ENCODE results near the gene CEP83.
A peak's percentile ranks its signal among the peaks of the same experiment; 100 is the strongest.

CEP83 gene

DNA sequence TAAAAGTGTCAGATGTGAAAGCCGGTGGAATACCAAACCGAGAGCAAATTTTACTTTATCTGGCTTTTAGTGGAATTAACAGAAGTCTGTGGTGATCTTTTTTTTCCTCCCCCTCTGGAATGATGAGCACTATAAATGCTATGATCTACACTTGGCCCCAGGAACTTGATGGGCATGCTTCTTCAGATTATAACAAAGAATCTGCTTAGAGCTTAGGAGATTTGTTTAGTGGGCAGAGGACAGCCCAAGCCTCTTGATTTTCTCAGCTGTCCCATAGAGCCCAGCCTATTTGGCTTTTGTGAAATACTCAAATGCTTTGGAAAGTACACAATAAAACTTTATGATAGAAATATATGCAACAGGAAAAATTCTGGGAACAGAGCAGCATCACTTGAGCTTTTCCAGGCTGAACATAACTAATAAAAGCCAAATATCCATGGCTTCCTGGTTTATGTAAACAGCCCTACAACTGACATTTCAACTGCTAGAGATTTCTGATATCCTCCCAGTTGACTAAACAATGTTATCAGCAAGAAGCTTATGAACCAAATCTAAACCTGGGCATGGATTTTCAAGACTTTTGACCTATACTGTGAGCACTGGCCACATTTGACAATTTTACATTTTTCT is 161.7 kb downstream of the CEP83 start:
- DNase-seq = no peak

DNA sequence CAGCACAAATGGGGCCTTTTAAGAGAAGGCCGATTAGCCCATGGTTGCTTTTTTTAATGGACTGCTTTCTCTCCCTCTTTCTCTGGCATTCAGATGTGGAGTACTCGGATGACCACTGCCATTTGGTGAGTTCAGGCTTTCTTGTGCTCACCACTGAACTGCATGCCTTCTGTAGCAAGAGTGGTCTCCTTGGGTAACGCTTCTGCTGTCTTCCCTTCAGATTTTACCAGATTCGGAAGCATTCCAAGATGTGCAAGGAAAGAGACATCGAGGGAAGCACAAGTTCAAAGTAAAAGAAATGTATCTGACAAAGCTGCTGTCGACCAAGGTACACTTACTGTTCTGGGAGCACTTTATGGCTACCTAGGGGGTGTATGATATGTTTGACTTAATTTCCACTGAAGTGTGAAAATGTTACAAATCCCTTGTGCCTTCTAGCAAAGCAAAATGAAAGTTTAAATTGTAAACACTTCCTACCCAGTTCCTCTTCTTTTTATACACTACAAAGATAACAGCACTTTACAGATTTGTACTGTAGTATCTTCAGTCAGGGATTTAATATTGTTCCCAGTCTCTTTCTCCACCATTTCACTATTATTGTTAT is 162.5 kb downstream of the CEP83 start:
- no peak for DNase-seq

DNA sequence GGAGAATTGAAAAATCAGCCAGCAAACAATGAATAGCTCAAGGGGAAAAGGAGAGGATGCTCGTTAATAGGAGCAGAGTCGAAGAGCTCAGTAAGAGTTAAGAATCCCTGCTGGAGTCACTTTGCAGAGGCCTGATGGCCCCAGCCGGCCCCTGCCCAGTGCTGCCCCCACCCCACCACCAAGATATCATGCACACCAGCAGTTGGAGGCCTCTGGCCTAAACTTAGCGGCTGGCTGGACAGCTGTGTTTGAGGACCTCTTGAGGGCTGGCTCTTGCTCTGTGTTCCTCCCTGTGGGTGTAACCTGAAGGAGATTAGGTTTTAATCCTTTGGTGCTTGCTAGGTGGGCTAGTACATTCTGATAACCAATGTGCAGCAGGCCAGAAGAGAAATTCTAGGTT is 169.3 kb downstream of the CEP83 start:
- no peak for DNase-seq

DNA sequence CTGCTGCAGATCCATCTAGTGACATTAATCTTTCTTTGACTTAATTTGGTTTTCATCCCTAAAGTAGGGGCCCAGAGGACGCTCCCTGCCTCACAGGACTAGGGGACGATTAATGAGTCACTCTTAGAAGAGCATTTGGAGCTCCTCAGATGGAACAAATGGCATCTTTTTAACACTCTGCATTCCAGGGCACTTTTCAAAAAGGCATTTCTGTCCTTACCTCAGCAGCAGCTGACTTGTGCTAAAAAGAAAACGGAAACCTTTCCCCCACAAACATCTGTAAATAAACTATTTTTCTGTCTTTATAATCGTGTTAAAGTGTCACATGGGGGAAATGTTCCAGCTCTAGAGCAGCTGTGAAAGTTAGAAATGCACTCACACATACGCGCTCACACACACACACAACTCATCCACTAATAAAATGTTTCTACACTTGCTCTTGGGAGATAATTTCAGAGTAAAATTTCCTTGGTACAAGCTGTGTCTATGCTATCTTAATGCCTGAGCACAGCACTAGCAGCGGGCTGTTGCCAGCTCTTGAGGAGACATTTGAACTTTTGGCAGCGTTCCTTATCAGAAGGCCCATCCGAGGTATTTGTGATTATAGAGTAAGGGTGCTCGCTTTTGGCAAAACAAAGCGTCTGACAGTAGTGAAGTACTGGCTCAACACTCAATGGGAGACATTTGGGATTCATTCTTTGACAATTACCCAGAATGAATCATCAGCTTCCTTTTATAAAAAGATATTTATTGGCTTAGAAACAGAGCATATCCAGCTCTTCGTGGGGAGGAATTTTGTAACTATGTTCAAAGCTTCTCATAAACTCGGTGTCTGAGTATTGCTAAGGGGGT is 170.0 kb downstream of the CEP83 start:
- no peak for DNase-seq

DNA sequence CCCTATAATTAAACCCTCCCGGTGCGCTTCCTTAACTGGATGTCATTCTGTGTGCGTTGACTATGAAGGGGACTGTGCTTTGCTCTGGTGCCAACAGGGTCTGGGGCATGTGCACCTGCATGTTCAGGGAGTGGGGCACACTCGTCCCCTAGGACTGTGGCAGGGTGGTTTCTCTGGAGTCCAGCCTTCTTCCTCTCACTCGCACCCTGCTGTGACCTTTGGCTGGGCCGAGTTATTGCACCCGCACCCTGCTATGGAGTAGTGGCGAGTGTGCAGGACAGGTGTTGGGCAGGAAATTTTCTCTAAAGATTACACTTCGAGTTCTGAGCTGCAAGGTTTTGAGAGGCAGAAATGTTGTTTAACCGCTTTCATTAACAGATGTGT is 172.4 kb downstream of the CEP83 start:
- no peak for DNase-seq

DNA sequence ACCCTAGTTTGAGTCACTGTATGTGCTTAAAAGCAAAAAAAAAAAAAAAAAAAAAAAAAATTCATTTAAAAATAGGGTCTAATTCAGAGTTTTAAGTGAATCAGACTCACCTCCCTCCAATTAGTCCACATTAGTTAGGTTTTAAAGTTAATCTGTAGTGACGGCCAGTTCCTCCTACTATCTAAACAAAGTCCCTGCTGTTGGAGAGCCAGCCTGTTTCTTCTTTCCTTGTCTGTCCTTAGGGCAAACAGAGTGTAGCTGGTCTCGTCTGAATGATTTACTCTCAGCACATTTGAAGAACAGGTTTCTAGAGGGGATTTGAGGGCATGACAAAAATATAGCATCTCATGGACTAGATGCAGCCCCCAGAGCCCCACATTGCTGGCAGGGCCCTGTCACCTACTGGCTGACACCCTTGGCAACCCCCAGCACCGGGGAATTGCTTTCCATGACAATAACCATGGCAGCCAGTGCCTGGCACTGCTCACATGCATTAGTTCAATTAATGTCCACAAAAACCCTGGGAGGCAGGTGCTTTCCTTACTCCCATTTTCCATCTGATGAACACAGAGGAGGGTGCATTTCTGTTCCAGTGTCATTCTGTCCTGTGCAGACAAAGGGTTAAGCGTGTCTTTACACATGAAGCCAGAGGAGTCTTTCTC is 173.0 kb downstream of the CEP83 start:
- DNase-seq = no peak

DNA sequence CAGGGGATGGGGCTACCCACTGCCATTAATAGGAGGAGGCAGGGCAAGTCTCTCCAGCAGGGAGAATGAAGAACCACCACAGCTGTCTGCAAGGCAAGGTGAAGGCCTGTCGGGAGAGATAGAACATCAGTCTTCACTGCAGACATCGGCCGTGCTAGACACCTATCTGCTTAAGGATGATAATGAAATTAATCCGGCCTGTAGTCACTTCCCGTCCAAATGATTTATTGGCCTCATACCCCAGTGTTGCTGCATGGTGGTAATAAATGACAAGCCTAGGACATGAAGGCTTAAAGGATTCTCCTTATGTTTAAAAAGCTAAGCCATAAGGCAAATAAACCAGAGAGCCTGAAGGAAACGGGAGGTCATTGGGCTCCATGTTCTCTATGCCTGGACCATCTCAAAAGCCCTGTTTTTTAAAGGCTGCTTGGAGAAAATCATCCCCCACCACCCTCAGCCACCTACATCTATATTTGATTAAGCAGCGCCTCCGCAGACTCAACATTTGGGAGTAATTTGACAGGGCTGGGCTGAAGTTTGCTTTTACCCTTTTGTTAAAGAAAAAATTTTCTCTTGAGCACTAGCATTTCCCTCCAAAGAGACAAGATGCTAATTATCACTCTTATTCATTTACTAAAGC is 173.6 kb downstream of the CEP83 start:
- no peak for DNase-seq

DNA sequence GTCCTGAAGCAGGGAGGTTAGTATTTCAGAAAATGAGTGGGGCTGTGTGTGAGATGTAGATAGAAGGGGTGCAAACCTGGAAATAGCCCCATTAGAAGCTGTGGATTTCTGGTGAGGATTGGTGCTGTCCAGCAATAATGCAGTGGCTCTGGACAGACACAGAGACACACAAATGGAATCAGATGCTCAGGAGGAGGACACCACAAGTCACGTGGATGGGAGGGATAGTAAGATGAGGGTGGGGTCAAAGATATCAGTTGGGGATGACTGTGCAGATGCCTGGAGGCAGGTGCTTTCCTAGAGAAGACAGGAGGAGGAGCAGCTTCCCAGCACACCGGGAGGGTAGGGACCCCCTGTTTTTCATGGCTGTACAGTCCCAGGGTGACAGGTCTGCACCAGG is 174.8 kb downstream of the CEP83 start:
- DNase-seq = no peak

DNA sequence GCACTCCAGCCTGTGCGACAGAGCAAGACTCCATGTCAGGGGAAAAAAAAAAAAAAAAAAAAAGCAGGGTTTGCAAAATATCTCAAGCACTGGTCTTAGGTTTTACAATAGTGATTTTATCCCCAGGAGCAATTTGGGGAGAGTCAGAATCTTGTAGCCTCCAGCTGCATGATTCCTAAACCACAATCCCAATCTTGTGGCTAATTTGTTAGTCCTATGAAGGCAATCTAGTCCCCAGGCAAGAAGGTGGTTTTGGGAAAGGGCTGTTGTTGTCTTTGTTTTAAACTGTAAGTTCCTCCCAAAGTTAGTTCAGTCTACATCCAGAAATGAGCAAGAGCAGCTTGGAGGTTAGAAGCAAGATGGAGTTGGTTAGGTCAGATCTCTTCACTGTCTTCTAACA is 175.6 kb downstream of the CEP83 start:
- DNase-seq = no peak

DNA sequence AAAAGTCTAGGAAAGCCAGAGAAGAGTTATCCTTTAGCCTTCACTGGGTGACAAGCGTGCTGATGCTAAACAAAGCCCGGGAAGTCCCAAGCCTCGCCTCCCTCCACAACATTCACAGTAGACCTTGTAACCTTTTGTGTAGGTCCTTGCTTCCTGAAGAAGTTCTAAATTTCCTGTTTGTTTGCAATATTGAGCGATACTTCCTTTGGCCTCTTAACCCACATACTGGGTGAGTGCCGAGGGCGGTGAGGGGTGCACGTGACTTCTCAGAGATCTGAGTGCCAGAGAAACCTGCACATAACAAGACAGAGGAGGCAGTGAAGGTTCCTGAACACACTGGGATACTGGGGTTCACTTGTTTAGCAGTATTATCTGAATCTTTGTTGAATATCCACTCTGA is 177.0 kb downstream of the CEP83 start:
- DNase-seq = peak; percentile 44

DNA sequence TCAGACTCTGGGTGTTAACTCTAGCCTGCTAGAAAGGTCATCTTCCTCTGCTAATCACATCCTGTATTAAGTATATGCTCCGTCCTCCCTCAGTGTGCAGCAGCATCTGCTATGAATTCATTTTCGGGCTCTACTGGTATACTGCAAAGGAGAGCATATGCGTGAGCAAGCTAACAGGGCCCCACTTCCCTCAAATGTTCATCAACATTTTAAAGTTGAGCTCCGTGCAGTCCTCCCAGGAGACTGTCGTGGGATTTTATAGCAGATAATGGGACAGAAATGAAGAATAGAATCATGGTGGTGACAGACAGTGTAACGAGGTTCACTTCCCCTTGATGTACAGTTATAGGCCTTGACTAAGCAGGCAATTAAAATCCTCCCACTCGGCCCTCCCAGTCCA is 179.6 kb downstream of the CEP83 start:
- no peak for DNase-seq

DNA sequence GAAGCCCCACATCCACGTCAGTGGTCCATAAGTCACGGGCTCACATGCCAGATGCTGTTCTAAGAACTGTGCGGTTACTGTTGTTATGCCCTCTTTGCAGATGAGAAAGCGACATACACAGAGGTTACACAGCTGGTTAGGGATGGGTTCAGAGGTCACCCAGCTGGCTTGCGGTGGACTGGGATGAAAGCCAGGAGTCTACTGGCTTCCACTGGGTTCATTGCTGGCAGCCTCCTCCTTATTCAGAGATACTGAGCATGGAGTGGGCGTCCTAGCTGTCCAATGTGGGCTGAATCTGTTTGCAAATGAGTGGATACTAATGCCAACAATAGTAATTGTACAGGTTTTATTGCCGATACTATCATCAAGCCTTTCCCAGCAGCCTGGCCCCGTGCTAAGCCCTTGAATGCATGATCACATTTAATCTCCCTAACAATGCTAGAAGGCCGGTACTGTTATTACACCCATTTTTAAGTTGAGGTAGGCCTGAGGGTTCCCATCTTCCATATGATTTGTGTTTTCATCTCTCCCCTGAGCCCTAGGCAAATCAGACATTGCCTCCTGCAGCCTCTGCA is 182.2 kb downstream of the CEP83 start:
- no peak for DNase-seq

DNA sequence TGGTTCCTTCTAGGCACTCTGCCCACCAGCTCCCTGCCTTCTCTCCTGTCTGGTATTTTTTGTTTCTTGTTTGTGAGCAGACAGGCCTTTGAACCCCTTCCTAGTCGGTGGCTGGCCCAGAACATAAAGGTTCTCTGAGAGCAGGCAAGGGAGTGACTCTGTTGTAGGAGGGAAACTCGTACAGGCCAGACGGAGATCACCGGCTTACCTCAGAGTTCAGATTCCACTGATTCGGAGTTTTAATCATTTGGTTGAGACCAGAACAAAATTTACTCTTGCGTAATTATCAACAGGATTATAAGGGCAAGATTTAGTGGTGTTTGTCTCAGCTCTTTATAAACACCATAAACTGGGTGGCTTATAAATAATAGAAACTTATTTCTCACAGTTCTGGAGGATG is 182.9 kb downstream of the CEP83 start:
- no peak for DNase-seq

DNA sequence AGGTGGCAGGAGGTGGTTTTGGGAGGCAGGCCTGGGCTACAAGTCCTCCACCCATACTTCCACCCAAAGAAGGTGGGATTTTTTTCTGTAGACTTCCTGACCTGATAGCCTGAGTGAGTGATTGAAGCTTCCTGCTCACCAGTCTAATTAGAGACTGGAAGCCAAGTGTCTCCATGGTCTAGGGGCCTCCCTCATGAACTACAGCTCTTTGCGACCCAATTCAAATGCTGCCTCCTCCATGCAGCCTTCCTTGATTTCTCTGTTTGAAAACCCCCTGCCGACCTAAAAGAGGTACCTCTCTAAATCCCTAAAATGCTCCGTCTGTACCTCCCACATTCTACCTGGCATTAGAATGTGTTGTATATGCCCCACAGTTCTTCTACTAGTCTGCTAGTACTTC is 186.4 kb downstream of the CEP83 start:
- no peak for DNase-seq

DNA sequence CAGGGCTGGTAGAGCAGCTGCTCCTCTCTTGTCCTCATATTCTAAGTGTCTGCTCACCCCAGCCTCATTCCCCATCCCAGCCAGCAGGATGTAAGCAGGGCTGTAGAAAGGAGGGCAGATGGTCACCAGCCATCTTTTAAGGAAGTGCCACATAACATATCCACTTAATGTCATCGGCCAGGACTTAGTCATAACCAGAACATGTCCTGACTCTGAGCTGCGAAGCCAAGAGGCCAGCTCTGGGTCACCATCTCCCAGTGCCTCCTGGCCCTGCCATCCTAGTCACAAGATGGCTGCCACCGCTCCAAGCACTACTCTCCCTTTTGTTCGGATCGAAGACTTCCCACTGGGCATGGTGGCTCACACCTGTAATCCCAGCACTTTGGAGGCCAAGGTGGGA is 187.4 kb downstream of the CEP83 start:
- DNase-seq = no peak

DNA sequence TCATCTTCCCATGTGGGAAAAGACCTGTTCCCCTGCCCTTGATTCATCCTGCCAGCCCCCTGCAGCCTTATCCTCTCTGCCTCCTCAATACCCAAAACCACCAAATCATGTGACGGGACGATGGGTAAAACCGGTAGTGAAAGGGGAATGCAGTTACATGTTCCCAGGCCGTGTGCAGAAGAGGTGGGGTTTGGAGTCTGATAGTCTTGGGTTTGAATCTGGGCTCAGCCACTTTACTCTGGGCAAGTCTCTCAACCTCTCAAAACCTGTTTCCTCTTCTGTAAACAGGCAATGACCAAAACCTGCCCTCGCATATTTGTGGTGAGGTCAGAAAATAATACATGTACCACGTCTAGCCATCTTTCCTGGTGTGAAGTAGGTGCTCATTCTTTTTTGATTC is 188.3 kb downstream of the CEP83 start:
- DNase-seq = no peak

DNA sequence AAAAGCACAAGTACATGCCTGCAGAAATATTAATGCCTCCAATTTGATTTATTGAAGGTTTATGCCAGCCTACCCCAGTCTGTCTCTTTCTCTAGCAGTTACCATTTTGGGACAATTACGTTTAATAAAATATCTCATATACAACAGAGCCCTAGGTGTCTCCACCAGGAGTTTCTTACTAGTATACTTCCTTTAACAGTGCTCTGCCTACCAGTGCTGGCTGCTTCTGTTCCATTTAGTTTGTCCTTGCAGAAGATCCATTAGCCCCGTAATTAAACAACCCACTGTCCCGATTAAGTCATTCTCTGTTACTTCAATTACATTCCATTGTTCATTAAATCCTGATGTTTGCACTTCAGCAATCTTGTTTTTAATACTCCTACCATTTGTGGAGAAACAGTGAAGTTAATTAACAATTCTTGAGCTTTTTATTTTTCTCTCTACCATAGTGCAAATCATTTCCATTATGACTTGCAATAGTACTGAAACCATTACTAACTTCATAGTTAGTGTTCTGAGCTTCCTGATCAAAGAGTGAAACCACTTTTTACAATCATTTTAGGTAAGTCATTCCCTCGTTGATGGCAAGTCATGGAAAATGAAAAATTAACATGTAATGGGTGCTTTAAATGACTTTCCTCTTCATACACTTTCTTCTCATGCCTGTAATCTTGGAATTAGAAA is 190.2 kb downstream of the CEP83 start:
- no peak for DNase-seq

DNA sequence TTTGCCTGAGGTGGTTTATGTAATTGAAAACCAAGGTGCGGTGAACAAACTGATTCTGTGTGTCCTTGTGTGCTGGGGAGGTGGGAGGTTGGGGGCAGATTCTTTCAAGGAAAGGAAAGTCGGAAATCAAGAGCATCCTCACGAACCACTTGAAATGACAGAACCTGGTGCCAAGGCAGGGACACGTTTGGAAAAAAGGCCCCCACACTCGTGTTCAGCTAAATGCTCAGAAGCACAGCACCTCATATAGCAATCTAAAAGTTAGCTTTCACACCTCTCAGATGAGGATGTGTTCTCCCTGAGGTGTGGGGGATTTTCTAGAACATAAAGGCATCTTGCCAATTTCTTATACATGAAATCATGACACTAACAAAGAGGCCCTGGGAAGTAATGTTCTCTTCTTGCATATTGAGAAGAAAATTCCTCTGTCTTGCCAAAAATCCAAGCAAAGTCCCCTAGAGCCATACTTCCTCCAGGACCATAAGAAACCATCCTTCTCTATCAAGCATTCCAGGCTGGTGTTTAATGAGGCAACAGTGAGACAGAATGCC is 191.7 kb downstream of the CEP83 start:
- no peak for DNase-seq

DNA sequence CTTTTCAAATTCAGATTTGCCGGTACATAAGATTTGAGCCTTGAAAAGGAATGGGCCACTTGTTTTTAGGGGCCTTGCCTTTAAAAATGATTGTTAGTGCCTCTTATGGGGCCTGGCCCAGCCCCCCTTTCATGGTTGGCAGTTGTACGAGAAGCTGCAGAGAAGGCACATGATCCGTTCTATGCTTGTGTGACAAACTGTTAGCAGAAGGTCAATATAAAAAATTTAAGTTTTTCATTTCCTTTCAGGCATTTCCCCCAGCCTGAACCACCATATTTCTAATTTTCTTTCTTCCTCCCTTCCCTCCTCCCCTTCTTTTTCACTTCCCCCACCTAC is 192.2 kb downstream of the CEP83 start:
- DNase-seq = no peak

DNA sequence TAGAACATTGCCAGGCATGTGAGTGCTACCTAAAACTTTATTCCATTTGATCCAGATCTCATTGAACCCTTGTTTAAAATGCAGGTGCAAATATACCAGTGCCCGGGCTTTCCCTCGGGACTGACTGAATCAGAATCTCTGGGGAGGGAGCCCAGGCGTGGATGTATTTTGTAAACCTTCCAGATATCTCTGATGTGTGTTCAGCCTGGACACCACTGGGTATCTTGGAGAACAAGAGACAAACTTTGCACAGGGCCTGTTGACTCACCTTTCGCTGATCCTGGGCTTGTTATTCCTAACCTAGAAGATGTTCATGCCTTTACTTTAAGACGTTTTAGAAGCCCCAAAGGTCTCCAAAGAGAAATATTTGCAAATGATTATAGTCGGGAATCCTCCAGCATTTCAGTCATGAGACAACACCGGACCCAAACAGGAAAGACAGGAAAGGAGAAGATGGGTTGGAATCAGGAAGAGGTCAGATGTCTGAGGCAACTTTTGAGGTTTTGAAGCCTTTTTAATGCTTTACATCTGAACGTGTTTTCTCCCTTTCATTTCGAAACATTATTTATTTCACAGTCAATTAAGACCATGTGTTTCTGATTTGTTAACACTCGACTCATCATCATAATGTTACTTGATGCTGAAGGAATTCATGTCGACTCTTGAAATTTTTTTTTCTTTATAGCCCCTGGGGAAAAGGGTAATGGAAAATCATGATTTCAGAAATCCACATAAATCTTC is 192.7 kb downstream of the CEP83 start:
- no peak for DNase-seq

DNA sequence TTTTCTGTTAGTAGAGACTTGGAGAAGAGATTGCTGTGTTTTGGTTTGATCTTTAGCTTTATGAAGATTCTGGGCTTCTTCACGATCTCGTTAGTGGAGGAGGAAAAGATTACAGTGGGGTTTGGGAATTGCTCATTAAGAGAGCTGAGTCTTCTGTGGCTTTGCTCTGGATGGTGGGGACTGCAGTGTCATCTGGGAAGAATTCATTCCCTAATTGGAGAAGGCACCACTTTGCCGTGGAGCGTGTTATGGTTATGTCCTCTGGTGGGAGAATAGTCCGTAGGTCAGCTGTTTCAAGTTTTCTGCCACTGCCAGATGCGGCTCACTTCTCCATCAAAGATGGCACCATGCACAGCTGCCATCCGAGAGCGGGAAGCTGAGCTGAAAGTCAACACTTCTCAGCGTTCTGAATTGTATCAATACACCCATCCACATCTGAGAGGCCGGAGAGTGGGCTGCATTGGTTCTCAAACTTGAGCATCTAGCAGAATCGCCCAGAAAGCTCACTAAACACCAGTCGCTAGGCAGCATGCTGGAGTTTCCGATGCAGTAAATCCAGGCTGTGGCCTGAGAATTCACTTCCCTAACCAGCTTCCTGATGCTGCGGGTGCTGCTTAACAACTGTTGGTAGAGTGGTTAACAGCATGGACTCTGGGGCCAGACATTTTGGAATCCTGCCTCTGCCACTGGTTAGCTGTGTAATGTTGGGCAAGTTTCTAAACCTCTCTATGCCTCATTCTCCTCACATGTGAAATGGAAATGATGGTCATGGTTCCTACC is 193.5 kb downstream of the CEP83 start:
- no peak for DNase-seq

Data from stimulated activated CD4-positive, alpha-beta T cell treated with anti-CD3 and anti-CD28 coated beads, Interleukin-15, amount 100 ng/mL, for 24 hours (primary cell).